Neural progenitor cell (in vitro differentiated cells): Measurements from ENCODE around the gene HMCN1.

Source experiments
- CTCF ChIP-seq: fragments of 200-600 bp; sonication (generic); IDR thresholded peaks from 2 replicates; pipeline ENCODE4 v1.5.1; 2017; ENCODE audit warnings: antibody characterized with exemption, mild to moderate bottlenecking
- EZH2phosphoT487 ChIP-seq: fragments of 200-600 bp; sonication (generic); IDR thresholded peaks from 2 replicates; pipeline ENCODE4 v1.6.1; 2017; ENCODE audit warnings: antibody characterized with exemption

- no peak for TF ChIP-seq CTCF
- TF ChIP-seq EZH2phosphoT487: no peak
Measured at GRCh38 chr1:185776522-185776921, 42.3 kb downstream of the HMCN1 start.
